ENCODE results near the gene JARID2. TPM values are rescaled to one million over a fixed set of nuclear protein-coding genes. Genes with fewer than 3 reads are reported as not detected.

The JARID2 gene
- total RNA-seq, 1 experiment from 2014 or later = 23.6 TPM

DNA sequence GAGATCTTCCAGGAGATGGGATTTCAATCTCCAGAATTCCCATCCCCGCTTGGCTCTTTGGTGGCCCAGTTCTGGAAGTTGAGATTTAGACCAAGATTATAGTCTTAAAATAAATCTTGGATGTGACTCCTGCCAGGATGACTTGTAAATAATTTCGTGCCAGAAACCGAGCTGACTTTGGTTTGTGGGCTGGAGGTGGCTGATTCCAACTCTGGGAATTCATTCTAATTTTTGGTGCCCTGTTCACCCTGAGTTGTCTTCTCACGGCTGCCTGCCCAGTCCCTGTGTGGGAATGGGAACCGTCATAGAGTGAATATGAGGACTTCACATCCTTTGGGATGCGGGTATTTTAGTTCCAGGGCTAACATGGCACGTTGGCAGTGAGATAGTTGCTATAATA is 64.8 kb downstream of the JARID2 start:
- H3K4me2 ChIP-seq (ENCODE audit: low read length) = no peak overlapping the region
- H2AFZ ChIP-seq (ENCODE audit: low read depth, low read length, poor library complexity, severe bottlenecking) = no peak overlapping the region
- RAD21 ChIA-PET (ENCODE audit: low non-redundant PET in 1 of 2, low total read pairs in 2 of 2, uncharacterized antibody in 2 of 2, unreplicated experiment in 2 of 2) = no interaction called here
- POLR2A ChIA-PET = no interaction called here
- H3K9me2 ChIP-seq (ENCODE audit: insufficient read depth) = no peaks in the 10 kb centered on the region
- H3K36me3 ChIP-seq (ENCODE audit: control insufficient read depth in 1 of 2, insufficient read depth in 2 of 2, low read length in 2 of 2) = no peaks in the 10 kb centered on the region
- no peaks in the 10 kb centered on the region for H3K27me3 ChIP-seq (ENCODE audit: insufficient read depth, low read length)
- H4K20me1 ChIP-seq (ENCODE audit: insufficient read depth) = no peaks in the 10 kb centered on the region
- H3K79me2 ChIP-seq (ENCODE audit: insufficient read depth, low read length) = peaks cover 70% of the 10 kb centered on the region
- H3K9me3 ChIP-seq (ENCODE audit: control insufficient read depth in 1 of 2, insufficient read depth in 1 of 2, low read depth in 1 of 2, low read length in 2 of 2) = no peaks in the 10 kb centered on the region
- CTCF ChIA-PET = no interaction called here
- no peak overlapping the region for H3K4me3 ChIP-seq (replicated peaks in 1 of 2; ENCODE audit: low read depth in 1 of 2, low read length in 2 of 2)
- no peak overlapping the region for H3K27ac ChIP-seq (ENCODE audit: low read depth, low read length)
- TF ChIP-seq RAD21 (IDR thresholded peaks at IDR 0.05; ENCODE audit: low read depth) = no peak
- TF ChIP-seq FOSL1 (IDR thresholded peaks at IDR 0.05; ENCODE audit: low read depth) = no peak
- no peak for TF ChIP-seq EZH2phosphoT487 (IDR thresholded peaks at IDR 0.05; ENCODE audit: borderline replicate concordance)
- no peak for TF ChIP-seq CBX3 (IDR thresholded peaks at IDR 0.05; ENCODE audit: low read depth)
- TF ChIP-seq, protein P1, sequence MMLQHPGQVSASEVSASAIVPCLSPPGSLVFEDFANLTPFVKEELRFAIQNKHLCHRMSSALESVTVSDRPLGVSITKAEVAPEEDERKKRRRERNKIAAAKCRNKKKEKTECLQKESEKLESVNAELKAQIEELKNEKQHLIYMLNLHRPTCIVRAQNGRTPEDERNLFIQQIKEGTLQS (IDR thresholded peaks at IDR 0.05) = no peak
- TF ChIP-seq JUND (IDR thresholded peaks at IDR 0.05) = no peak
- no peak for TF ChIP-seq TCF7L2 (IDR thresholded peaks at IDR 0.05; ENCODE audit: borderline replicate concordance, extremely low read depth, insufficient read depth, insufficient read length)
- no peak for TF ChIP-seq EGR1 (IDR thresholded peaks at IDR 0.05; ENCODE audit: low read depth)
- TF ChIP-seq POLR2A (IDR thresholded peaks at IDR 0.05; ENCODE audit: borderline replicate concordance, extremely low read depth, insufficient read depth, insufficient read length) = no peak
- TF ChIP-seq ELF1 (IDR thresholded peaks at IDR 0.05; ENCODE audit: borderline replicate concordance, low read depth) = no peak
- no peak for TF ChIP-seq CEBPB (IDR thresholded peaks at IDR 0.05; ENCODE audit: low read depth)
- TF ChIP-seq SIN3A (IDR thresholded peaks at IDR 0.05; ENCODE audit: low read depth) = no peak
- no peak for TF ChIP-seq SP1 (IDR thresholded peaks at IDR 0.05; ENCODE audit: low read depth)
- no peak for TF ChIP-seq YY1 (IDR thresholded peaks at IDR 0.05; ENCODE audit: extremely low read depth, insufficient replicate concordance, low read depth, low read length)
- TF ChIP-seq ZNF274 (IDR thresholded peaks at IDR 0.05; ENCODE audit: low read depth, low read length) = no peak
- TF ChIP-seq, protein P2, sequence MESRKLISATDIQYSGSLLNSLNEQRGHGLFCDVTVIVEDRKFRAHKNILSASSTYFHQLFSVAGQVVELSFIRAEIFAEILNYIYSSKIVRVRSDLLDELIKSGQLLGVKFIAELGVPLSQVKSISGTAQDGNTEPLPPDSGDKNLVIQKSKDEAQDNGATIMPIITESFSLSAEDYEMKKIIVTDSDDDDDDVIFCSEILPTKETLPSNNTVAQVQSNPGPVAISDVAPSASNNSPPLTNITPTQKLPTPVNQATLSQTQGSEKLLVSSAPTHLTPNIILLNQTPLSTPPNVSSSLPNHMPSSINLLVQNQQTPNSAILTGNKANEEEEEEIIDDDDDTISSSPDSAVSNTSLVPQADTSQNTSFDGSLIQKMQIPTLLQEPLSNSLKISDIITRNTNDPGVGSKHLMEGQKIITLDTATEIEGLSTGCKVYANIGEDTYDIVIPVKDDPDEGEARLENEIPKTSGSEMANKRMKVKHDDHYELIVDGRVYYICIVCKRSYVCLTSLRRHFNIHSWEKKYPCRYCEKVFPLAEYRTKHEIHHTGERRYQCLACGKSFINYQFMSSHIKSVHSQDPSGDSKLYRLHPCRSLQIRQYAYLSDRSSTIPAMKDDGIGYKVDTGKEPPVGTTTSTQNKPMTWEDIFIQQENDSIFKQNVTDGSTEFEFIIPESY (IDR thresholded peaks at IDR 0.05; ENCODE audit: extremely low read depth, insufficient replicate concordance, low read length) = no peak
- TF ChIP-seq ZFX (IDR thresholded peaks at IDR 0.05) = no peak
- no peak for TF ChIP-seq EZH2 (IDR thresholded peaks at IDR 0.05)
- TF ChIP-seq, protein P3, sequence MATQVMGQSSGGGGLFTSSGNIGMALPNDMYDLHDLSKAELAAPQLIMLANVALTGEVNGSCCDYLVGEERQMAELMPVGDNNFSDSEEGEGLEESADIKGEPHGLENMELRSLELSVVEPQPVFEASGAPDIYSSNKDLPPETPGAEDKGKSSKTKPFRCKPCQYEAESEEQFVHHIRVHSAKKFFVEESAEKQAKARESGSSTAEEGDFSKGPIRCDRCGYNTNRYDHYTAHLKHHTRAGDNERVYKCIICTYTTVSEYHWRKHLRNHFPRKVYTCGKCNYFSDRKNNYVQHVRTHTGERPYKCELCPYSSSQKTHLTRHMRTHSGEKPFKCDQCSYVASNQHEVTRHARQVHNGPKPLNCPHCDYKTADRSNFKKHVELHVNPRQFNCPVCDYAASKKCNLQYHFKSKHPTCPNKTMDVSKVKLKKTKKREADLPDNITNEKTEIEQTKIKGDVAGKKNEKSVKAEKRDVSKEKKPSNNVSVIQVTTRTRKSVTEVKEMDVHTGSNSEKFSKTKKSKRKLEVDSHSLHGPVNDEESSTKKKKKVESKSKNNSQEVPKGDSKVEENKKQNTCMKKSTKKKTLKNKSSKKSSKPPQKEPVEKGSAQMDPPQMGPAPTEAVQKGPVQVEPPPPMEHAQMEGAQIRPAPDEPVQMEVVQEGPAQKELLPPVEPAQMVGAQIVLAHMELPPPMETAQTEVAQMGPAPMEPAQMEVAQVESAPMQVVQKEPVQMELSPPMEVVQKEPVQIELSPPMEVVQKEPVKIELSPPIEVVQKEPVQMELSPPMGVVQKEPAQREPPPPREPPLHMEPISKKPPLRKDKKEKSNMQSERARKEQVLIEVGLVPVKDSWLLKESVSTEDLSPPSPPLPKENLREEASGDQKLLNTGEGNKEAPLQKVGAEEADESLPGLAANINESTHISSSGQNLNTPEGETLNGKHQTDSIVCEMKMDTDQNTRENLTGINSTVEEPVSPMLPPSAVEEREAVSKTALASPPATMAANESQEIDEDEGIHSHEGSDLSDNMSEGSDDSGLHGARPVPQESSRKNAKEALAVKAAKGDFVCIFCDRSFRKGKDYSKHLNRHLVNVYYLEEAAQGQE (IDR thresholded peaks at IDR 0.05; ENCODE audit: low read depth) = no peak
- TF ChIP-seq, protein P4, sequence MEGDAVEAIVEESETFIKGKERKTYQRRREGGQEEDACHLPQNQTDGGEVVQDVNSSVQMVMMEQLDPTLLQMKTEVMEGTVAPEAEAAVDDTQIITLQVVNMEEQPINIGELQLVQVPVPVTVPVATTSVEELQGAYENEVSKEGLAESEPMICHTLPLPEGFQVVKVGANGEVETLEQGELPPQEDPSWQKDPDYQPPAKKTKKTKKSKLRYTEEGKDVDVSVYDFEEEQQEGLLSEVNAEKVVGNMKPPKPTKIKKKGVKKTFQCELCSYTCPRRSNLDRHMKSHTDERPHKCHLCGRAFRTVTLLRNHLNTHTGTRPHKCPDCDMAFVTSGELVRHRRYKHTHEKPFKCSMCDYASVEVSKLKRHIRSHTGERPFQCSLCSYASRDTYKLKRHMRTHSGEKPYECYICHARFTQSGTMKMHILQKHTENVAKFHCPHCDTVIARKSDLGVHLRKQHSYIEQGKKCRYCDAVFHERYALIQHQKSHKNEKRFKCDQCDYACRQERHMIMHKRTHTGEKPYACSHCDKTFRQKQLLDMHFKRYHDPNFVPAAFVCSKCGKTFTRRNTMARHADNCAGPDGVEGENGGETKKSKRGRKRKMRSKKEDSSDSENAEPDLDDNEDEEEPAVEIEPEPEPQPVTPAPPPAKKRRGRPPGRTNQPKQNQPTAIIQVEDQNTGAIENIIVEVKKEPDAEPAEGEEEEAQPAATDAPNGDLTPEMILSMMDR (IDR thresholded peaks at IDR 0.05 in 2 of 3, conservative IDR thresholded peaks at IDR 0.05 in 1 of 3; ENCODE audit: borderline replicate concordance in 1 of 3, insufficient read depth in 1 of 3, low read depth in 2 of 3, low read length in 2 of 3) = no peak
- no TSS peak for BruUV-seq (replicated peaks)
- DNase-seq (ENCODE audit: low read depth, low spot score) (no peak), ATAC-seq (no peak)
- peaks cover 6 to 24% of the 10 kb centered on the region in 2 experiments; a peak in 3 of 4 replicates for H3K4me1 ChIP-seq (ENCODE audit: control insufficient read depth in 1 of 2, insufficient read depth in 2 of 2, low read length in 2 of 2)
- intact Hi-C loops (cut with micrococcal nuclease) = no loop called here
- H3K9ac ChIP-seq (ENCODE audit: low read length) = no peak overlapping the region
